Endothelial cell of umbilical vein (primary cell): Measurements from ENCODE around the gene COL4A2. TPM values are rescaled to one million over a fixed set of nuclear protein-coding genes. Genes with fewer than 3 reads are reported as not detected.

Source experiments
- BruUV-seq: library from RNA; stranded (reverse); fragments of 400-500 nt; replicated peaks from 2 replicates; lab custom pipeline; 2021; lab: Mats Ljungman, UMichigan
- CTCF ChIA-PET: fragments of 300-600, 350-600 bp; sonication (Branson Sonifier 250); formaldehyde crosslinking; loops from one replicate; lab custom pipeline; 2021; ENCODE audit warnings: antibody characterized with exemption, inconsistent platforms; lab: Charles Lee
- POLR2A ChIA-PET: fragments of 300-600, 350-600 bp; sonication (Branson Sonifier 250); formaldehyde crosslinking; loops from one replicate; lab custom pipeline; 2021; ENCODE audit warnings: antibody characterized with exemption, inconsistent platforms; lab: Charles Lee
- DNase-seq: peaks from one replicate; pipeline ENCODE4 v3.0.0-alpha.2; 2011; ENCODE audit warnings: low read depth, low spot score
- FAIRE-seq: peaks from 2 replicates; lab custom pipeline; 2011; peaks lifted over from hg19 to GRCh38; lab: Jason Lieb, UNC
- H2AFZ ChIP-seq: 2 replicates; pipeline ENCODE4 v1.6.0; 2012; ENCODE audit warnings: low read depth, low read length, control low read depth, inconsistent platforms
- H3K27ac ChIP-seq: 2 replicates; pipeline ENCODE4 v1.5.1; 2011; ENCODE audit warnings: low read depth, mild to moderate bottlenecking, control low read depth, low read length, moderate library complexity; ENCODE audit not compliant: insufficient read depth
- H3K27me3 ChIP-seq, 2 experiments: 2 replicates each; pipeline versions ENCODE4 v1.6.0 to v1.6.1; 2011; ENCODE audit warnings: low read length in 2 of 2, mixed read lengths in 1 of 2; ENCODE audit not compliant: control insufficient read depth in 2 of 2, insufficient read depth in 2 of 2
- H3K36me3 ChIP-seq, 2 experiments: 2 replicates in 1 of 2; 3 replicates in 1 of 2; pipeline ENCODE4 v1.5.1; 2011; ENCODE audit warnings: low read length in 2 of 2, mild to moderate bottlenecking in 1 of 2, moderate library complexity in 1 of 2; ENCODE audit not compliant: control insufficient read depth in 2 of 2, insufficient read depth in 2 of 2; ENCODE audit errors: extremely low read depth in 1 of 2
- H3K4me1 ChIP-seq: 3 replicates; pipeline ENCODE4 v1.5.1; 2011; ENCODE audit warnings: mild to moderate bottlenecking, low read length; ENCODE audit not compliant: control insufficient read depth, insufficient read depth; ENCODE audit errors: extremely low read depth
- H3K4me2 ChIP-seq: 2 replicates; pipeline ENCODE4 v1.6.1; 2011; ENCODE audit warnings: low read length, control low read depth, mixed read lengths; ENCODE audit not compliant: insufficient read depth
- H3K4me3 ChIP-seq, 3 experiments: fragments of 200-600 bp in 1 of 3; sonication (generic), shearing (Covaris generic) in 1 of 3; replicated peaks in 1 of 3; 2 replicates each; pipeline ENCODE4 v1.5.1; 2011 to 2016; ENCODE audit warnings: control low read depth in 3 of 3, low read length in 3 of 3, mild to moderate bottlenecking in 2 of 3, inconsistent platforms in 1 of 3, low read depth in 1 of 3, moderate library complexity in 1 of 3; ENCODE audit not compliant: insufficient read depth in 1 of 3
- H3K79me2 ChIP-seq: 2 replicates; pipeline ENCODE4 v1.6.0; 2012; ENCODE audit warnings: low read length, inconsistent platforms; ENCODE audit not compliant: control insufficient read depth, insufficient read depth
- H3K9ac ChIP-seq: replicated peaks from 2 replicates; pipeline ENCODE3; 2011; ENCODE audit warnings: low read length, control low read depth; ENCODE audit not compliant: insufficient read depth; ENCODE audit errors: extremely low read depth
- H3K9me1 ChIP-seq: replicated peaks from 3 replicates; pipeline ENCODE4 v1.6.0; 2011; ENCODE audit warnings: mild to moderate bottlenecking, low read length; ENCODE audit not compliant: control insufficient read depth, insufficient read depth; ENCODE audit errors: extremely low read depth
- H3K9me3 ChIP-seq: replicated peaks from 2 replicates; pipeline ENCODE4 v1.5.1; 2012; ENCODE audit warnings: low read length, inconsistent platforms; ENCODE audit not compliant: control insufficient read depth, insufficient read depth
- H4K20me1 ChIP-seq: replicated peaks from 2 replicates; pipeline ENCODE3; 2011; ENCODE audit warnings: mild to moderate bottlenecking, low read length; ENCODE audit not compliant: control insufficient read depth, insufficient read depth; ENCODE audit errors: extremely low read depth
- EZH2 ChIP-seq: IDR thresholded peaks from 2 replicates; pipeline ENCODE4 v1.6.1; 2012; ENCODE audit warnings: borderline replicate concordance, low read depth, mild to moderate bottlenecking, moderate library complexity, low read length, inconsistent platforms; ENCODE audit not compliant: severe bottlenecking
- FOS ChIP-seq: IDR thresholded peaks from 2 replicates; pipeline ENCODE4 v1.6.1; 2011; ENCODE audit warnings: mild to moderate bottlenecking, low read length, moderate library complexity, borderline replicate concordance; ENCODE audit not compliant: insufficient read depth
- GATA2 ChIP-seq: IDR thresholded peaks from 2 replicates; pipeline ENCODE4 v1.7.0; 2011; ENCODE audit warnings: low read depth, mild to moderate bottlenecking, moderate library complexity, mixed read lengths, low read length; ENCODE audit not compliant: insufficient read length, insufficient read depth
- JUN ChIP-seq: IDR thresholded peaks from 2 replicates; pipeline ENCODE4 v1.6.1; 2011; ENCODE audit warnings: borderline replicate concordance, low read depth; ENCODE audit not compliant: insufficient read length, insufficient read depth
- MYC ChIP-seq: IDR thresholded peaks from one replicate; pipeline ENCODE4 v1.6.1; 2011; ENCODE audit warnings: mild to moderate bottlenecking, low read depth, low read length
- POLR2A ChIP-seq: IDR thresholded peaks from 2 replicates; pipeline ENCODE4 v1.6.1; 2012; ENCODE audit warnings: low read depth, mild to moderate bottlenecking, control low read depth, low read length
- POLR2AphosphoS5 ChIP-seq: IDR thresholded peaks from 2 replicates; pipeline ENCODE4 v1.6.1; 2012; ENCODE audit warnings: low read depth, mild to moderate bottlenecking, control low read depth, low read length, moderate library complexity; ENCODE audit not compliant: insufficient read depth
- dilution Hi-C: fragments of 300-500 bp; cut with MboI; formaldehyde crosslinking; loops from one replicate; pipeline ENCODE4 v1.15.0; 2019; ENCODE audit warnings: low sequenced_read_pairs; ENCODE audit not compliant: extremely low pct_ligation_motif_present
- intact Hi-C: fragments of 100-400 bp; cut with micrococcal nuclease; formaldehyde crosslinking; loops from one replicate; pipeline ENCODE4 v1.10.0; 2022
- polyA plus RNA-seq, 4 experiments: library from polyadenylated mRNA; depleted of rRNA in 3 of 4; stranded (reverse) in 3 of 4; unstranded in 1 of 4; fragments of >200 nt; gene quantifications; 2 replicates each; pipeline versions ENCODE4 v1.2.1 to v1.2.3, GENCODE V29; 2011 to 2012; ENCODE audit warnings: missing spikeins in 1 of 4
- total RNA-seq: library from RNA; stranded (reverse); gene quantifications from 2 replicates; pipeline ENCODE4 v1.2.3, GENCODE V29; 2021
- TF ChIP-seq, protein P1 (sequence below), 2 donors: IDR thresholded peaks; 1 replicate in 1 of 2; 2 replicates in 1 of 2; pipeline ENCODE4 v1.5.1; 2011; ENCODE audit warnings: low read length in 2 of 2, mild to moderate bottlenecking in 2 of 2, moderate library complexity in 2 of 2, control low read depth in 1 of 2, inconsistent platforms in 1 of 2, low read depth in 1 of 2; ENCODE audit not compliant: insufficient read depth in 1 of 2; ENCODE audit errors: extremely low read depth in 1 of 2
- TF ChIP-seq, protein P2 (sequence below): IDR thresholded peaks from 2 replicates; pipeline ENCODE4 v1.6.1; 2011; ENCODE audit not compliant: insufficient read depth, insufficient read length

Gene COL4A2
- total and polyA plus RNA-seq, 2 donors (not counting 3 experiments of a cell fraction or from before 2014, with no cell fraction given) = 792 to 940 TPM

DNA sequence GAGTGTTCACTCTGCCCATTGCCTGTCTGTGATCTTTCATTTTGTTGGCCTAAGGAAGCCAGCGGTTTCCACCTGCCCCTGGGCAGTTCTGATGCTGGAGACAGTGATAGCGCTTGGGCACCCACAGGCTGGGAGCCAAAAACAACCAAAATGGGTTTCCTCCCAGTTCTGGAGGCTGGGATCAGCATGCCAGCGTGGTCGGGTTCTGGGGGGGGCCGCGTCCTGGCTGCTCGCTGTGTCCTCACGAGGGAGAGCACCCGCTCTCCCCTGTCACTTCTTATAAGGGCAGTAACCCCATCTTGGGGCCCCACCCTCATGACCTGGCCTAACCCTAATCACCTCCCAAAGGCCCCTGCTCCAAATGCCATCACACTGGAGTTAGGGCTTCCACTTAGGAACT is 186.5 kb downstream of the COL4A2 start:
- no peak for DNase-seq
- dilution Hi-C loops = no loop called here
- no peak overlapping the region for H2AFZ ChIP-seq
- ChIA-PET CTCF (no interaction called here), POLR2A (no interaction called here)
- no TSS peak for BruUV-seq
- no peak overlapping the region for H3K27ac ChIP-seq
- no peak for FAIRE-seq
- no peak overlapping the region for H3K9ac ChIP-seq
- H3K27me3 ChIP-seq = no peaks in the 10 kb centered on the region
- H3K9me3 ChIP-seq = no peaks in the 10 kb centered on the region
- H3K4me3 ChIP-seq = no peak overlapping the region
- no peaks in the 10 kb centered on the region for H4K20me1 ChIP-seq
- H3K4me1 ChIP-seq = no peaks in the 10 kb centered on the region
- intact Hi-C loops = no loop called here
- no peak overlapping the region for H3K4me2 ChIP-seq
- H3K36me3 ChIP-seq = peaks cover 34 to 55% of the 10 kb centered on the region in 2 experiments
- no peaks in the 10 kb centered on the region for H3K79me2 ChIP-seq
- H3K9me1 ChIP-seq = no peaks in the 10 kb centered on the region
- TF ChIP-seq POLR2AphosphoS5 (no peak), POLR2A (no peak), GATA2 (no peak), FOS (no peak), MYC (no peak), EZH2 (no peak), JUN (no peak)
- TF ChIP-seq, protein P1, sequence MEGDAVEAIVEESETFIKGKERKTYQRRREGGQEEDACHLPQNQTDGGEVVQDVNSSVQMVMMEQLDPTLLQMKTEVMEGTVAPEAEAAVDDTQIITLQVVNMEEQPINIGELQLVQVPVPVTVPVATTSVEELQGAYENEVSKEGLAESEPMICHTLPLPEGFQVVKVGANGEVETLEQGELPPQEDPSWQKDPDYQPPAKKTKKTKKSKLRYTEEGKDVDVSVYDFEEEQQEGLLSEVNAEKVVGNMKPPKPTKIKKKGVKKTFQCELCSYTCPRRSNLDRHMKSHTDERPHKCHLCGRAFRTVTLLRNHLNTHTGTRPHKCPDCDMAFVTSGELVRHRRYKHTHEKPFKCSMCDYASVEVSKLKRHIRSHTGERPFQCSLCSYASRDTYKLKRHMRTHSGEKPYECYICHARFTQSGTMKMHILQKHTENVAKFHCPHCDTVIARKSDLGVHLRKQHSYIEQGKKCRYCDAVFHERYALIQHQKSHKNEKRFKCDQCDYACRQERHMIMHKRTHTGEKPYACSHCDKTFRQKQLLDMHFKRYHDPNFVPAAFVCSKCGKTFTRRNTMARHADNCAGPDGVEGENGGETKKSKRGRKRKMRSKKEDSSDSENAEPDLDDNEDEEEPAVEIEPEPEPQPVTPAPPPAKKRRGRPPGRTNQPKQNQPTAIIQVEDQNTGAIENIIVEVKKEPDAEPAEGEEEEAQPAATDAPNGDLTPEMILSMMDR (IDR thresholded peaks at IDR 0.05; ENCODE audit: extremely low read depth in 1 of 2, insufficient read depth in 1 of 2, low read depth in 1 of 2, low read length in 2 of 2) = no peak
- TF ChIP-seq, protein P2, sequence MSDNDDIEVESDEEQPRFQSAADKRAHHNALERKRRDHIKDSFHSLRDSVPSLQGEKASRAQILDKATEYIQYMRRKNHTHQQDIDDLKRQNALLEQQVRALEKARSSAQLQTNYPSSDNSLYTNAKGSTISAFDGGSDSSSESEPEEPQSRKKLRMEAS = no peak
